ENCODE data around the gene LMTK3. TPM values are rescaled to one million over a fixed set of nuclear protein-coding genes. Genes with fewer than 3 reads are reported as not detected.
A peak's percentile ranks its signal among the peaks of the same experiment; 100 is the strongest.

The LMTK3 gene
- total and polyA plus RNA-seq, 9 of the 15 experiments (the other 6 are each of a cell fraction or from before 2014, with no cell fraction given), result 0.35 to 12.3 (median 2.0) TPM; not detected in 2

- TF ChIP-seq RBM22 (IDR thresholded peaks at IDR 0.05; ENCODE audit: low read depth, low read length, poor library complexity, severe bottlenecking) (no peak), SMARCA5 (IDR thresholded peaks at IDR 0.05) (no peak)
Observed at GRCh38 chr19:48510421-48511268, 990 bp downstream of the LMTK3 start (continued).

DNA sequence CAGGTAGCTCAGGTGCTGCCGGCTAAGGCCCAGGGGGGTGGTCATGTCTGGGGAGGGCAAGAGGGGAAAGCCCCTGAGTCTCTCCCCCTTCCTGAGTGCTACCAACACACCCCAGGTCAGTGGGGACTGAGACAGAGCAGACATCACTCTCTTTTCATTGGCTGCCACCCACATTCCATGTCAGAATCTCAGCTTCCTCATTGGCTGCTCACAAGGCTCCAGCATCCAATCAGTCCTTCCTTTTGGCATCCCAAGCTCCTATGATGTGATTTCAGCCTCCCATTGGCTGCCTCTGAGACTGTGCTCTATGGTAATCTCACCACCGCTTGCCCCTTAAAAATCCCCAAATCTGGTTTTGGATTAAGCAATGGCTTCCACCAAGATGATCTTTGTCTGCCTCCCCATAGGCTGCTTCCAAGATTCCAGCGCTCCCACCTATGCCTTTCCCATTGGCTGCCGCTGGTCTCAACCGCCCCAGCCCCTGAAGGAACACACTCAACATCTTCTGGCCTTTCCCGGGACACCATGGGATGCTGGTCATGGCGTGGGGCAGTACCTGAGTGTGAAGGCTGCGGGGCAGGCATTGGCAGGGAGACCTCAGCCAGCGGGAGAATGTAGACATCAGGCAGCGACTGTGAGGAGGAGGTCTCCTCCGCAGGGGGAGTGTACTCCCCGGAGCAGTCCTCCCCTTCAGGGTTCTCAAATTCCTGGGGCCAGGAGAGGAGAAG is 2.0 kb downstream of the LMTK3 start:
- CTCF ChIA-PET (ENCODE audit: low intra/inter-chr PET ratio), result no interaction called here
- no peak overlapping the region for H3K4me2 ChIP-seq (ENCODE audit: insufficient read depth, low read length)

More for the DNA sequence above, 2.0 kb downstream of the LMTK3 start:
- ATAC-seq, result peak; percentile 19
- Histone ChIP-seq H3K9ac (ENCODE audit: insufficient read depth in 1 of 2, low read depth in 2 of 2, low read length in 2 of 2) (no peak overlapping the region), H2AFZ (ENCODE audit: low read depth, low read length) (no peak overlapping the region), H3K9me1 (ENCODE audit: control insufficient read depth, insufficient read depth, low read length) (no peaks in the 10 kb centered on the region), H4K20me1 (replicated peaks; ENCODE audit: control insufficient read depth, insufficient read depth, low read length) (peaks cover 8% of the 10 kb centered on the region; the same call in 1 of the 2 replicates), H3K4me3 (no peak overlapping the region), H3K9me3 (replicated peaks; ENCODE audit: control insufficient read depth, insufficient read depth, low read depth, low read length) (no peaks in the 10 kb centered on the region), H3K79me2 (ENCODE audit: control insufficient read depth, insufficient read depth, low read length) (no peaks in the 10 kb centered on the region), H3K27me3 (ENCODE audit: control insufficient read depth in 2 of 2, insufficient read depth in 2 of 2, low read length in 2 of 2) (peaks cover 7 to 30% of the 10 kb centered on the region in 2 experiments; a peak in 3 of 5 replicates), H3K36me3 (ENCODE audit: control insufficient read depth, insufficient read depth, low read length) (no peaks in the 10 kb centered on the region), H3K27ac (ENCODE audit: extremely low read depth, low read depth, low read length) (no peak overlapping the region), H3K4me1 (replicated peaks in 1 of 2; ENCODE audit: control insufficient read depth in 2 of 2, insufficient read depth in 2 of 2, low read length in 2 of 2) (peaks cover 0 to 36% of the 10 kb centered on the region in 2 experiments; a peak in 3 of 5 replicates)
- BruUV-seq (replicated peaks), result no TSS peak
- TF ChIP-seq PHF21A (IDR thresholded peaks at IDR 0.05; ENCODE audit: borderline replicate concordance, low read depth) (0 out of 2 replicates have a peak, but pooled peaks have one; percentile 13), NFE2 (IDR thresholded peaks at IDR 0.05; ENCODE audit: low read depth) (no peak), ZNF263 (CRISPR knock-in tag; IDR thresholded peaks at IDR 0.05; ENCODE audit: borderline replicate concordance) (peak; percentile 32; the same call in 1 of the 2 replicates), SP1 (CRISPR knock-in tag; IDR thresholded peaks at IDR 0.05) (no peak), RBM25 (IDR thresholded peaks at IDR 0.05; ENCODE audit: low read depth, low read length, severe bottlenecking) (peak; percentile 51), ASH1L (IDR thresholded peaks at IDR 0.05; ENCODE audit: borderline replicate concordance, low read depth, partially characterized antibody) (peak; percentile 47), ZNF197 (CRISPR knock-in tag; IDR thresholded peaks at IDR 0.05; ENCODE audit: low read depth) (no peak), TEAD4 (IDR thresholded peaks at IDR 0.05; ENCODE audit: low read length) (peak; percentile 20; the same call in 1 of the 2 replicates), TEAD4 (CRISPR knock-in tag; IDR thresholded peaks at IDR 0.05; ENCODE audit: borderline replicate concordance) (no peak), RCOR1 (IDR thresholded peaks at IDR 0.05; ENCODE audit: borderline replicate concordance in 1 of 2, low read depth in 2 of 2, low read length in 2 of 2) (0 out of 4 replicates have a peak, but pooled peaks of 1 of the 2 experiments have one; percentile 44), ZNF444 (CRISPR knock-in tag; IDR thresholded peaks at IDR 0.05) (no peak), ZNF408 (CRISPR knock-in tag; IDR thresholded peaks at IDR 0.05; ENCODE audit: low read depth) (no peak), FOS (IDR thresholded peaks at IDR 0.05; ENCODE audit: extremely low read depth, insufficient read length) (peak; percentile 73), NFYB (IDR thresholded peaks at IDR 0.05; ENCODE audit: extremely low read depth, insufficient read length) (peak; percentile 83)
- peak in 3 of 4 experiments; percentile 34 to 76 (median 47) for DNase-seq (ENCODE audit: extremely low read depth in 1 of 4, low spot score in 3 of 4)
- POLR2A ChIA-PET, result interaction anchor here (0.5 to 1.0 kb wide), 3 partner anchors 31 to 73 kb away, joined by 3 to 5 read pairs (median 4); no protein-coding TSS in a partner anchor
- peak; percentile 42 for FAIRE-seq
- intact Hi-C loops (cut with micrococcal nuclease), result no loop called here
- WGBS (ENCODE audit: insufficient coverage, low coverage, missing lambda C conversion rate), result 13% methylated on average over 12 of the region's 12 CpGs
- in situ Hi-C loops (cut with MboI), result loop anchor here (5.0 kb wide), 1 partner anchor 73 kb away; no protein-coding TSS in a partner anchor
